ENCODE data around the gene SEMA6D.

Gene SEMA6D

GRCh38 chr15:47792231-47792630, 74.9 kb downstream of the SEMA6D start:
- no peak for DNase-seq

- DNase-seq = no peak
These were observed 77.1 kb downstream of the SEMA6D start for GRCh38 chr15:47794252-47794914.

- no peak for DNase-seq
These were observed 78.6 kb downstream of the SEMA6D start for GRCh38 chr15:47795864-47796263.

- no peak for DNase-seq
These were observed 79.0 kb downstream of the SEMA6D start for GRCh38 chr15:47796339-47796738.

GRCh38 chr15:47796830-47797229, 79.5 kb downstream of the SEMA6D start:
- no peak for DNase-seq

- no peak for DNase-seq
These were observed 84.2 kb downstream of the SEMA6D start for GRCh38 chr15:47801522-47801921.

- no peak for DNase-seq
These were observed 84.9 kb downstream of the SEMA6D start for GRCh38 chr15:47802216-47802615.

- no peak for DNase-seq
These were observed 86.5 kb downstream of the SEMA6D start for GRCh38 chr15:47803767-47804166.

- DNase-seq = no peak
These were observed 87.4 kb downstream of the SEMA6D start for GRCh38 chr15:47804733-47805132.

- no peak for DNase-seq
These were observed 88.7 kb downstream of the SEMA6D start for GRCh38 chr15:47806008-47806407.

GRCh38 chr15:47811172-47811571, 93.9 kb downstream of the SEMA6D start:
- DNase-seq = no peak

- no peak for DNase-seq
These were observed 95.2 kb downstream of the SEMA6D start for GRCh38 chr15:47812470-47812999.

GRCh38 chr15:47813748-47814384, 96.6 kb downstream of the SEMA6D start:
- no peak for DNase-seq

GRCh38 chr15:47814620-47815019, 97.3 kb downstream of the SEMA6D start:
- no peak for DNase-seq

- DNase-seq = no peak
These were observed 100.8 kb downstream of the SEMA6D start for GRCh38 chr15:47817969-47818548.

- DNase-seq = no peak
These were observed 101.9 kb downstream of the SEMA6D start for GRCh38 chr15:47819158-47819557.

- DNase-seq = no peak
These were observed 102.9 kb downstream of the SEMA6D start for GRCh38 chr15:47820057-47820746.

- no peak for DNase-seq
These were observed 103.5 kb downstream of the SEMA6D start for GRCh38 chr15:47820747-47821319.

GRCh38 chr15:47822048-47822447, 104.7 kb downstream of the SEMA6D start:
- DNase-seq = no peak
